ENCODE results near the gene EDIL3.
A peak's percentile ranks its signal among the peaks of the same experiment; 100 is the strongest.

Gene EDIL3

GRCh38 chr5:83942155-83942554 lies 442.5 kb downstream of the EDIL3 start:
- DNase-seq, result no peak

- DNase-seq, result no peak
Observed at GRCh38 chr5:83937837-83938236, 446.8 kb downstream of the EDIL3 start.

GRCh38 chr5:83931969-83932368 lies 452.7 kb downstream of the EDIL3 start:
- DNase-seq, result no peak

GRCh38 chr5:83927140-83927733 lies 457.4 kb downstream of the EDIL3 start:
- peak in 2 of 4 experiments; percentile 0 for DNase-seq

GRCh38 chr5:83925955-83926337 lies 458.7 kb downstream of the EDIL3 start:
- DNase-seq, result no peak

- no peak for DNase-seq
Observed at GRCh38 chr5:83925321-83925954, 459.2 kb downstream of the EDIL3 start.

GRCh38 chr5:83924891-83925290 lies 459.8 kb downstream of the EDIL3 start:
- DNase-seq, result no peak

- no peak for DNase-seq
Observed at GRCh38 chr5:83924171-83924570, 460.5 kb downstream of the EDIL3 start.

GRCh38 chr5:83922699-83923098 lies 462.0 kb downstream of the EDIL3 start:
- DNase-seq, result no peak

- no peak for DNase-seq
Observed at GRCh38 chr5:83921666-83922193, 462.9 kb downstream of the EDIL3 start.

- DNase-seq, result no peak
Observed at GRCh38 chr5:83919071-83920041, 465.3 kb downstream of the EDIL3 start.

- DNase-seq, result no peak
Observed at GRCh38 chr5:83917261-83917908, 467.3 kb downstream of the EDIL3 start.

GRCh38 chr5:83914662-83915418 lies 469.8 kb downstream of the EDIL3 start:
- DNase-seq, result no peak

GRCh38 chr5:83914199-83914598 lies 470.5 kb downstream of the EDIL3 start:
- no peak for DNase-seq

GRCh38 chr5:83913593-83913992 lies 471.1 kb downstream of the EDIL3 start:
- DNase-seq, result no peak

GRCh38 chr5:83911367-83911919 lies 473.2 kb downstream of the EDIL3 start:
- DNase-seq, result no peak

GRCh38 chr5:83900306-83900705 lies 484.4 kb downstream of the EDIL3 start:
- DNase-seq, result no peak

GRCh38 chr5:83899326-83899970 lies 485.2 kb downstream of the EDIL3 start:
- no peak for DNase-seq

GRCh38 chr5:83895860-83896259 lies 488.8 kb downstream of the EDIL3 start:
- DNase-seq, result no peak

GRCh38 chr5:83891261-83891660 lies 493.4 kb downstream of the EDIL3 start:
- no peak for DNase-seq
